H9 (cell line): ENCODE data around the gene NUP210L. TPM values are rescaled to one million over a fixed set of nuclear protein-coding genes. Genes with fewer than 3 reads are reported as not detected.
A peak's percentile ranks its signal among the peaks of the same experiment; 100 is the strongest.

Source experiments
- DNase-seq: peaks from one replicate; pipeline ENCODE4 v3.0.0-alpha.2; 2017
- H2AFZ ChIP-seq: one replicate; pipeline ENCODE4 v1.6.1; 2013; ENCODE audit warnings: mild to moderate bottlenecking, low read length, control low read depth, moderate library complexity
- H2AK5ac ChIP-seq: 2 replicates; pipeline ENCODE4 v1.6.1; 2013; ENCODE audit warnings: low read length, control low read depth, mixed read lengths; ENCODE audit not compliant: insufficient read length
- H2BK120ac ChIP-seq: one replicate; pipeline ENCODE4 v1.6.1; 2013; ENCODE audit warnings: low read depth, mild to moderate bottlenecking, low read length, control low read depth, inconsistent platforms; ENCODE audit not compliant: poor library complexity, severe bottlenecking
- H2BK12ac ChIP-seq: 2 replicates; pipeline ENCODE4 v1.6.1; 2013; ENCODE audit warnings: low read length, control low read depth, mixed read lengths, low read depth; ENCODE audit not compliant: insufficient read length
- H2BK15ac ChIP-seq: 2 replicates; pipeline ENCODE4 v1.6.1; 2013; ENCODE audit warnings: low read depth, low read length, control low read depth
- H2BK20ac ChIP-seq: one replicate; pipeline ENCODE4 v1.6.1; 2013; ENCODE audit warnings: low read depth, mild to moderate bottlenecking, low read length, control low read depth, inconsistent platforms; ENCODE audit not compliant: poor library complexity, severe bottlenecking
- H2BK5ac ChIP-seq: 2 replicates; pipeline ENCODE4 v1.6.1; 2013; ENCODE audit warnings: low read length, control low read depth, mixed read lengths; ENCODE audit not compliant: insufficient read length
- H3K14ac ChIP-seq: 2 replicates; pipeline ENCODE4 v1.6.1; 2013; ENCODE audit warnings: low read length, control low read depth; ENCODE audit not compliant: insufficient read depth
- H3K18ac ChIP-seq: 2 replicates; pipeline ENCODE4 v1.6.1; 2013; ENCODE audit warnings: low read depth, mild to moderate bottlenecking, mixed read lengths, low read length, control low read depth; ENCODE audit not compliant: insufficient read length
- H3K23ac ChIP-seq: 2 replicates; pipeline ENCODE4 v1.6.1; 2013; ENCODE audit warnings: low read length, control low read depth, mixed read lengths, low read depth; ENCODE audit not compliant: insufficient read length
- H3K23me2 ChIP-seq: 2 replicates; pipeline ENCODE4 v1.6.1; 2013; ENCODE audit warnings: low read depth, mild to moderate bottlenecking, mixed read lengths, low read length, control low read depth; ENCODE audit not compliant: insufficient read length, poor library complexity, severe bottlenecking
- H3K27ac ChIP-seq: 2 replicates; pipeline ENCODE4 v1.5.1; 2013; ENCODE audit warnings: low read length, control low read depth, mixed read lengths, low read depth; ENCODE audit not compliant: insufficient read length
- H3K27me3 ChIP-seq: 2 replicates; pipeline ENCODE4 v1.6.1; 2013; ENCODE audit warnings: low read length, control low read depth, inconsistent platforms; ENCODE audit not compliant: insufficient read depth
- H3K4ac ChIP-seq: 2 replicates; pipeline ENCODE4 v1.6.1; 2013; ENCODE audit warnings: low read depth, mild to moderate bottlenecking, control low read depth, inconsistent platforms, low read length, moderate library complexity
- H3K4me1 ChIP-seq: 2 replicates; pipeline ENCODE4 v1.6.1; 2013; ENCODE audit warnings: low read length, control low read depth, inconsistent platforms; ENCODE audit not compliant: insufficient read depth
- H3K4me2 ChIP-seq: 2 replicates; pipeline ENCODE4 v1.6.1; 2013; ENCODE audit warnings: low read length, control low read depth, mixed read lengths; ENCODE audit not compliant: insufficient read length, insufficient read depth
- H3K56ac ChIP-seq: 2 replicates; pipeline ENCODE4 v1.6.1; 2013; ENCODE audit warnings: low read depth, mild to moderate bottlenecking, mixed read lengths, low read length, control low read depth; ENCODE audit not compliant: insufficient read length
- H3K79me1 ChIP-seq: 2 replicates; pipeline ENCODE4 v1.6.1; 2013; ENCODE audit warnings: low read depth, mild to moderate bottlenecking, moderate library complexity, low read length, control low read depth, inconsistent platforms; ENCODE audit not compliant: insufficient read depth, poor library complexity, severe bottlenecking
- H3K79me2 ChIP-seq: 2 replicates; pipeline ENCODE4 v1.6.1; 2013; ENCODE audit warnings: low read length, control low read depth, inconsistent platforms; ENCODE audit not compliant: insufficient read depth
- H3K9ac ChIP-seq: 2 replicates; pipeline ENCODE4 v1.6.1; 2013; ENCODE audit warnings: low read length, control low read depth, mixed read lengths; ENCODE audit not compliant: insufficient read length; ENCODE audit errors: extremely low read depth
- H3K9me3 ChIP-seq: one replicate; pipeline ENCODE4 v1.6.1; 2013; ENCODE audit warnings: low read depth, low read length, inconsistent platforms; ENCODE audit not compliant: control insufficient read depth
- H3T11ph ChIP-seq: one replicate; pipeline ENCODE4 v1.6.1; 2013; ENCODE audit warnings: mild to moderate bottlenecking, low read length, control low read depth, inconsistent platforms
- H4K20me1 ChIP-seq: one replicate; pipeline ENCODE4 v1.6.1; 2013; ENCODE audit not compliant: control insufficient read depth, insufficient read length, insufficient read depth
- H4K5ac ChIP-seq: 2 replicates; pipeline ENCODE4 v1.6.1; 2013; ENCODE audit warnings: low read depth, mild to moderate bottlenecking, mixed read lengths, low read length, control low read depth; ENCODE audit not compliant: insufficient read length
- H4K8ac ChIP-seq: replicated peaks from 2 replicates; pipeline ENCODE4 v1.6.1; 2013; ENCODE audit warnings: low read length, control low read depth, mixed read lengths, low read depth; ENCODE audit not compliant: insufficient read length
- H4K91ac ChIP-seq: 2 replicates; pipeline ENCODE4 v1.6.1; 2013; ENCODE audit warnings: low read depth, mild to moderate bottlenecking, moderate library complexity, mixed read lengths, low read length, control low read depth; ENCODE audit not compliant: insufficient read length
- H3K27ac Mint-ChIP-seq, 3 experiments: 2 replicates in 2 of 3; 3 replicates in 1 of 3; pipeline ENCODE4 v1.8.0; 2020 to 2021; ENCODE audit warnings: mixed read lengths in 3 of 3, mild to moderate bottlenecking in 1 of 3, moderate library complexity in 1 of 3
- H3K27me3 Mint-ChIP-seq: 2 replicates; pipeline ENCODE4 v1.8.0; 2021; ENCODE audit warnings: low read depth, mild to moderate bottlenecking, moderate library complexity, mixed read lengths
- H3K36me3 Mint-ChIP-seq, 3 experiments: 2 replicates in 2 of 3; 3 replicates in 1 of 3; pipeline ENCODE4 v1.8.0; 2020 to 2021; ENCODE audit warnings: low read depth in 3 of 3, mixed read lengths in 3 of 3; ENCODE audit not compliant: insufficient read depth in 1 of 3
- H3K4me1 Mint-ChIP-seq, 2 experiments: 2 replicates each; pipeline ENCODE4 v1.8.0; 2020; ENCODE audit warnings: mixed read lengths in 2 of 2
- H3K4me3 Mint-ChIP-seq, 2 experiments: 2 replicates in 1 of 2; 3 replicates in 1 of 2; pipeline ENCODE4 v1.8.0; 2020 to 2021; ENCODE audit warnings: mild to moderate bottlenecking in 2 of 2, mixed read lengths in 2 of 2, moderate library complexity in 1 of 2
- H3K9me3 Mint-ChIP-seq, 2 experiments: 2 replicates in 1 of 2; 3 replicates in 1 of 2; pipeline ENCODE4 v1.8.0; 2020; ENCODE audit warnings: mild to moderate bottlenecking in 2 of 2, mixed read lengths in 2 of 2, moderate library complexity in 1 of 2
- CTCF ChIP-seq: fragments of 200-600 bp; sonication (generic); conservative IDR thresholded peaks from 3 replicates; pipeline ENCODE4 v1.8.0; 2021; ENCODE audit warnings: antibody characterized with exemption, mild to moderate bottlenecking
- WGBS: extraction: QIAGEN DNeasy Blood & Tissue Kit; methylation state at CpG from one replicate; pipeline ENCODE4 v1.1.7; 2013; ENCODE audit warnings: missing lambda C conversion rate, low lambda C conversion rate, mixed read lengths; ENCODE audit not compliant: insufficient read length; ENCODE audit errors: extremely low coverage; 5-methylcytosine and 5-hydroxymethylcytosine counted together
- total RNA-seq: library from RNA; stranded (reverse); gene quantifications from 2 replicates; pipeline ENCODE4 v1.2.1, GENCODE V29; 2021

NUP210L gene
- total RNA-seq, 1 experiment from 2014 or later: 0.04 TPM

GRCh38 chr1:153987621-153988020 is 167.3 kb downstream of the NUP210L start:
- DNase-seq: no peak
- no peaks in the 10 kb centered on the region; a peak in 2 of 5 replicates for H3K9me3 Mint-ChIP-seq
- Histone ChIP-seq H3K79me1 (peaks cover 4% of the 10 kb centered on the region), H2BK20ac (no peak overlapping the region), H3K18ac (no peak overlapping the region), H2BK12ac (no peak overlapping the region), H2BK15ac (no peak overlapping the region), H4K5ac (no peak overlapping the region), H2BK120ac (no peak overlapping the region), H3K27me3 (no peaks in the 10 kb centered on the region), H3K23me2 (peaks cover 18% of the 10 kb centered on the region), H2BK5ac (no peak overlapping the region), H4K91ac (no peak overlapping the region), H3K4me2 (no peak overlapping the region), H3K14ac (no peak overlapping the region), H4K20me1 (no peaks in the 10 kb centered on the region), H4K8ac (no peak overlapping the region), H3T11ph (no peak overlapping the region), H3K56ac (no peak overlapping the region), H2AK5ac (no peak overlapping the region), H3K4ac (no peak overlapping the region), H3K27ac (no peak overlapping the region), H2AFZ (no peak overlapping the region), H3K23ac (no peak overlapping the region), H3K4me1 (no peaks in the 10 kb centered on the region), H3K9ac (no peak overlapping the region), H3K9me3 (no peaks in the 10 kb centered on the region), H3K79me2 (peaks cover 5% of the 10 kb centered on the region; the same call in 1 of the 2 replicates)
- TF ChIP-seq CTCF: no peak
- WGBS: no CpG with 5 or more reads among the region's 8 CpGs
- 0 out of 5 replicates have a peak overlapping the region, but pooled peaks of 1 of the 2 experiments have one; percentile 28 for H3K4me3 Mint-ChIP-seq
- peaks cover 28 to 39% (median 38%) of the 10 kb centered on the region in 3 experiments for H3K36me3 Mint-ChIP-seq
- H3K27ac Mint-ChIP-seq: no peak overlapping the region
- H3K4me1 Mint-ChIP-seq: peaks cover 27 to 28% of the 10 kb centered on the region in 2 experiments
- no peaks in the 10 kb centered on the region for H3K27me3 Mint-ChIP-seq
